GM12801 (cell line): Measurements from ENCODE around the gene CLCF1.

Experiments
- TF ChIP-seq, protein P1 (sequence below): IDR thresholded peaks from one replicate; pipeline ENCODE4 v1.5.1; 2011; ENCODE audit warnings: control low read depth; ENCODE audit not compliant: insufficient read length; ENCODE audit errors: extremely low read depth

Gene CLCF1

DNA sequence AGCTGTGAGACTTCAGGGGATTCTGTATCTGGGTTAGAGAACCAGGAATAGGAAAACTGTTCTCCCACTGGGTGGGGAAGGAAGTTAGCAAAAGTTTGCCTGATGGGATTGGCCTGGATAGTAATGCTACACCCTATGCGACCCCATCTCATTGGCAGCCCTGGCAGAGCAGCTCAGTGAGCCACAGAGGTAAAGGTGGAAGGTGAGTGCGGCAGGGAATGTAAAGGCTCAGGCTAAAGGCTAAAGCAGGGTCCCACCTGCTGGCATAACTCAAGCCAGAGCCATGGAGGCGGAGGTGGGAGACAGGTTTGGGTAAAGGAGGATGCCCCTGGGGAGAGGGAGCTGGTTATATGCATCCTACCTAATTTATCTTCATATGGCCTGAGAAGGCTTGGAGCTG, 51.3 kb downstream of the CLCF1 start:
- TF ChIP-seq, protein P1, sequence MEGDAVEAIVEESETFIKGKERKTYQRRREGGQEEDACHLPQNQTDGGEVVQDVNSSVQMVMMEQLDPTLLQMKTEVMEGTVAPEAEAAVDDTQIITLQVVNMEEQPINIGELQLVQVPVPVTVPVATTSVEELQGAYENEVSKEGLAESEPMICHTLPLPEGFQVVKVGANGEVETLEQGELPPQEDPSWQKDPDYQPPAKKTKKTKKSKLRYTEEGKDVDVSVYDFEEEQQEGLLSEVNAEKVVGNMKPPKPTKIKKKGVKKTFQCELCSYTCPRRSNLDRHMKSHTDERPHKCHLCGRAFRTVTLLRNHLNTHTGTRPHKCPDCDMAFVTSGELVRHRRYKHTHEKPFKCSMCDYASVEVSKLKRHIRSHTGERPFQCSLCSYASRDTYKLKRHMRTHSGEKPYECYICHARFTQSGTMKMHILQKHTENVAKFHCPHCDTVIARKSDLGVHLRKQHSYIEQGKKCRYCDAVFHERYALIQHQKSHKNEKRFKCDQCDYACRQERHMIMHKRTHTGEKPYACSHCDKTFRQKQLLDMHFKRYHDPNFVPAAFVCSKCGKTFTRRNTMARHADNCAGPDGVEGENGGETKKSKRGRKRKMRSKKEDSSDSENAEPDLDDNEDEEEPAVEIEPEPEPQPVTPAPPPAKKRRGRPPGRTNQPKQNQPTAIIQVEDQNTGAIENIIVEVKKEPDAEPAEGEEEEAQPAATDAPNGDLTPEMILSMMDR = no peak

DNA sequence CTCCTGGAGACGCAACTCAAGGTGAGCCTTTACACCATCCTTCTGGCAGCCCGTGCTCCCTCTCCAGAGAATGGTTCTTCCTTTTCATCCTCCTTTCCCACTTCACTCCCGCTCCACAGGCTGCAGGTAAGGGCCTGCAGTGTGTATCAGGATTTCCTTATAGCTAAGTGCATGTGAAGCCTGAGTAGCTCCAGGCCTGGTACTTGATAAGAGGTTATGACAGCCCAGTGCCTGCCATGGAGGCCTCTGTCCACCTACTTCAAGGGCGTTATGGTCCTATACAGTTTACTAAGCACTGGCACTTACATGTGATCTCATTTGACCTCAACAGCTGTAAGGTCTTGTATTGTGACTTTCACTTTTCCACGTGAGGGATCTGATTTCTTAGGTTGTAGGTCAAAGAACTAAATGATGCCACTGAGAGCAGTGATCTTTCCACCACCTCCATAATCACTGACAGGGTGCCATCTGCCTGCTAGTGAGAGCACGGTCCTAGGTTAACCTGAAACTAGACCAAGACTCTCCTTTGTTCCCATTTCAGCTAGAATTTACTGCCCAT, 52.0 kb downstream of the CLCF1 start:
- TF ChIP-seq, protein P1 = no peak

DNA sequence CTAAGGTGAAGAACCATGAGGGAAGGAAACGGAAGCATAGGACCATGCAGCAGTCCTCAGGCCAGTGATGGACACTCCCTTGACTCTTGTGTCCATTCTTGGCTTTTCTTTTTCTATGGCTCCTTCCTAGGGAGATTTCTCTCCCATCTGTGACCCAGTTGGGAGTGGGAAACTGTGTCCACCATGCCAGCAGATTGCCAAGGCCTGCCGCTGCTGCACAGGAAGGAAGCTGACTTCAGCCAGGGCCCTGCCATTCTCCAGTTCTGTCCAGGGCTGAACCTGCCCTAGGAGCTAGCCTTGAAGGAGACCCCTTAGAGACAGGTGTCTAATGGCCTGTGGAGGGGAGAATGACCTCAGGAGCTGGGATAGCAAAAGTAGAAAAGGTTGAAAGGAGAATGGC, 52.7 kb downstream of the CLCF1 start:
- TF ChIP-seq, protein P1 = no peak

DNA sequence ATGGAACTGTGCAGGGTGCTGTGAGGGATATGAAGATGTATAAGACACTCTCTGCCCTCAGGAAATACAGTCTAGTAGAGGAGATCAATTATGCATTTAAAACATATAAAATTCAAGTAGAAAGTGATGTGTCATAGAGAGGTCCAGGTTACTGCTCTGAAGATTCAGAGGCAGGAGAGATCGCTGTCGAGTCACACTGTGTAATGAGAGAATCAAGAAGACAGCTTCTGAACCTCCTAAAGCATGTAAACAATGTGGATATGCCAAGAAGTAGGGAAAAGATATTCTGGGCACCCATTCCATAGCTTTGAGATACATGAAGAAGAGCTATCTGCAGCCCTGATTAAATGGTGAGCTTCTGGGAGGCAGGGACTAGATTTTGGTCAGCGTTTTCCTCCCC, 53.4 kb downstream of the CLCF1 start:
- TF ChIP-seq, protein P1 = no peak

DNA sequence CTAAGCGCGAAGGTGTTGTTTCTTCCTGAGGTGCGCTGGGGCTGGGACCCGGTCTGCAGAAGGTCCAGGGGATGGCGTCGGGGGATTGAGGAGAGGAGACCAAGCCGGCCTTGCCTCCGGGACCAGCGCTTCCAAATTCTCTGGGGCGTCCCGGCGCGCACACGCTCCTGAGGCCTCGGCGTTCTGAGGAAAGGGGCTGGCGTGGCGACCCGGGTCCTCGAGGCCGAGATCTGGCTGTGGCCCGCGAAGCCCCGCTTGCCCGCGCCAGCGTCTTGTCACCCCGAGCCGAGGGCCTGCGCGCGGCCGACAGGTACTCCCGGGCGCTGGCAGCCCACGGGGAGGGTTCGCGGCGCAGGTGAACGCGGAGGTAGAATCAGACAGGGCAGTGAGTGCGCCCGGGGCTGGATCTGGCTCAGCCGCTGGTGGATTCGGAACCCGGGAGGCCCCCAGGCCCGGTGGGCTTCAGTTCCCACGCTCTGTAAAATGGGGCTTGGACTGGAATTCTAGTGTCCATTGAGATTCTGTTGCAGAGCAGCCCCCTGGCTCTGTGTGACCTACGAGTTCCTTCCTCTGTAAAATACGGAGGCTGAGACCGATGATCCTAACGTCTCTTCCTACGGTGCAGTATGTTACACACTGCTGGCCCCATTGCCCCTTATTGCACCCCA, 55.4 kb downstream of the CLCF1 start:
- TF ChIP-seq, protein P1 = no peak

DNA sequence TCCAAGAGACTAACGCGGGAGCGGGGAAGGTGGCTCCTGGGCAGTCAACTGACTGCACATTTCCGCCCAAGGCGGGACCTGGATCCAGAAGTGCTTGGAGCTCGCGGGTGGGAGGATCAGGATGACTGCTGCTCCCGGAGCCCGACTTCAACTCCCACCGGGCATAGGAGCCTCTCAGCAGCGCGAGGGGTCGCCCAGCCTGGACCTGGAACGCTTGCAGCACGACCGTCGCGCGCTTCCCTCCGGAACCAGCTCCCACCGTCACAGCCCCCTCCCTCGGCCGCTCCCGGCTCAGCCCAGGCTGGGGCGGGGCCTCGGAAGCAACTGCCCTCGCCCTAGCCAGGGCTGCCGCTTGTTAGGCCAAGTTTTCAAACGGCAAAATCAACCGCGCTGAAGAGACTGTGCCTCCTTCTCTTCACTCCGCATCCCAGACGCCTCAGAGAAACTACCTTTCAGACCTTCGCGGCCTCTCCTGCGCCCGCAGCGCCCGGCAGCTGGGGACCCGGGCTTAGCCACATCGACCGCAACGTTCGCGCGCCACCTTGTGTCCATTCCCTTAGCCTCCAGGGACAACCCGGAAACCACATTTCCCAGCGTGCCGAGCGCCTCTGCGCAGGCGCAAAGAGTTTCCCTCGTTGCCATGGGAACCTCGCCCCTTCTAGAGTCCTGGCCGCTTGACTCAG, 56.1 kb downstream of the CLCF1 start:
- TF ChIP-seq, protein P1 = no peak

DNA sequence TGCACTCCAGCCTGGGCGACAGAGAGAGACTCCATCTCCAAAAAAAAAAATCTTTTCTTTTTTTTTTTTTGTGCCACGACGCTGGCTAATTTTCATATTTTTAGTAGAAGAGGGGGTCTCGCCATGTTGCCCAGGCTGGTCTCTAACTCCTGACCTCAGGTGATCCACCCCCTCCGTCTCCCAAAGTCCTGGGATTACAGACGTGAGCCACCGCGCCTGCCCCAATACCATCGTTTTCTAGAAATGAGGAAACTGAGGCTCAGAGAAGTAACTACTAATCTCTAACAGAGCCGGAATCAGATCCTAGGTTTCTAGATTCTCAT, 56.6 kb downstream of the CLCF1 start:
- TF ChIP-seq, protein P1 = no peak
